Epithelial cell of proximal tubule (primary cell): ENCODE measurements around the gene CAPN9. TPM values are rescaled to one million over a fixed set of nuclear protein-coding genes. Genes with fewer than 3 reads are reported as not detected.
"Not testable (repeated sequence)": the region's sequence is repeated elsewhere in the genome, so short reads cannot be mapped to it uniquely, and the experiment has no call there.

Experiments
- DNase-seq: peaks from one replicate; pipeline ENCODE4 v3.0.0-alpha.2; 2011; ENCODE audit warnings: low read depth
- H3K4me3 ChIP-seq: 2 replicates; pipeline ENCODE4 v1.5.1; 2011; ENCODE audit warnings: low read depth, mild to moderate bottlenecking, low read length
- CTCF ChIP-seq: conservative IDR thresholded peaks from 2 replicates; pipeline ENCODE4 v1.5.1; 2012; ENCODE audit warnings: low read depth, mild to moderate bottlenecking, low read length
- total RNA-seq: library from RNA; depleted of rRNA; stranded (reverse); fragments of >200 nt; gene quantifications from 2 replicates; pipeline ENCODE4 v1.2.3, GENCODE V29; 2015

CAPN9 gene
- total RNA-seq, 1 donor from 2014 or later, result not detected

GRCh38 chr1:230839173-230839572 is 92.0 kb downstream of the CAPN9 start:
- no peak for DNase-seq
- TF ChIP-seq CTCF, result no peak
- no peak overlapping the region for H3K4me3 ChIP-seq

- no peak for TF ChIP-seq CTCF
- DNase-seq, result no peak
- H3K4me3 ChIP-seq, result no peak overlapping the region
Observed at GRCh38 chr1:230842801-230843200, 95.6 kb downstream of the CAPN9 start.

GRCh38 chr1:230843503-230844309 is 96.5 kb downstream of the CAPN9 start:
- no peak overlapping the region for H3K4me3 ChIP-seq
- no peak for DNase-seq
- TF ChIP-seq CTCF, result no peak

- no peak for DNase-seq
- H3K4me3 ChIP-seq, result no peak overlapping the region
- no peak for TF ChIP-seq CTCF
Observed at GRCh38 chr1:230844561-230844960, 97.4 kb downstream of the CAPN9 start.

- not testable (repeated sequence) for DNase-seq, H3K4me3 ChIP-seq
Observed at GRCh38 chr1:230845184-230845583, 98.0 kb downstream of the CAPN9 start.

- TF ChIP-seq CTCF, result no peak
- DNase-seq, result no peak
- no peak overlapping the region for H3K4me3 ChIP-seq
Observed at GRCh38 chr1:230848235-230848634, 101.0 kb downstream of the CAPN9 start.

GRCh38 chr1:230849451-230850224 is 102.5 kb downstream of the CAPN9 start:
- TF ChIP-seq CTCF, result no peak
- no peak overlapping the region for H3K4me3 ChIP-seq
- DNase-seq, result no peak
